ENCODE results near the gene SEMA3C.

The SEMA3C gene

GRCh38 chr7:80775482-80775881 is 143.4 kb downstream of the SEMA3C start:
- Histone ChIP-seq H3K9me3 (ENCODE audit: control insufficient read depth, low read length) (no peaks in the 10 kb centered on the region), H2AFZ (no peak overlapping the region), H3K79me2 (no peaks in the 10 kb centered on the region), H3K27me3 (ENCODE audit: control insufficient read depth, insufficient read depth, low read length) (no peaks in the 10 kb centered on the region), H3K4me1 (no peaks in the 10 kb centered on the region), H3K36me3 (ENCODE audit: control insufficient read depth, insufficient read depth, low read length) (no peaks in the 10 kb centered on the region), H3K27ac (no peak overlapping the region), H3K9ac (no peak overlapping the region), H3K4me3 (ENCODE audit: low read depth, low read length) (no peak overlapping the region), H3K4me2 (ENCODE audit: low read length) (no peak overlapping the region)
- TF ChIP-seq CTCF (IDR thresholded peaks at IDR 0.05), result no peak

GRCh38 chr7:80774843-80775242 is 144.0 kb downstream of the SEMA3C start:
- no peak for TF ChIP-seq CTCF (IDR thresholded peaks at IDR 0.05)
- Histone ChIP-seq H3K79me2 (no peaks in the 10 kb centered on the region), H3K4me3 (ENCODE audit: low read depth, low read length) (no peak overlapping the region), H3K4me2 (ENCODE audit: low read length) (no peak overlapping the region), H3K4me1 (no peaks in the 10 kb centered on the region), H3K9ac (no peak overlapping the region), H3K27ac (no peak overlapping the region), H3K36me3 (ENCODE audit: control insufficient read depth, insufficient read depth, low read length) (no peaks in the 10 kb centered on the region), H3K9me3 (ENCODE audit: control insufficient read depth, low read length) (no peaks in the 10 kb centered on the region), H3K27me3 (ENCODE audit: control insufficient read depth, insufficient read depth, low read length) (no peaks in the 10 kb centered on the region), H2AFZ (no peak overlapping the region)

- H3K27me3 ChIP-seq (ENCODE audit: control insufficient read depth, insufficient read depth, low read length), result no peaks in the 10 kb centered on the region
- H3K4me3 ChIP-seq (ENCODE audit: low read depth, low read length), result no peak overlapping the region
- H3K36me3 ChIP-seq (ENCODE audit: control insufficient read depth, insufficient read depth, low read length), result no peaks in the 10 kb centered on the region
- no peak overlapping the region for H3K9ac ChIP-seq
- no peaks in the 10 kb centered on the region for H3K4me1 ChIP-seq
- no peak overlapping the region for H3K27ac ChIP-seq
- H3K79me2 ChIP-seq, result no peaks in the 10 kb centered on the region
- no peaks in the 10 kb centered on the region for H3K9me3 ChIP-seq (ENCODE audit: control insufficient read depth, low read length)
- no peak overlapping the region for H3K4me2 ChIP-seq (ENCODE audit: low read length)
- H2AFZ ChIP-seq, result no peak overlapping the region
- TF ChIP-seq CTCF (IDR thresholded peaks at IDR 0.05), result no peak
Measured at GRCh38 chr7:80773787-80774508, 144.9 kb downstream of the SEMA3C start.

- Histone ChIP-seq H3K4me3 (ENCODE audit: low read depth, low read length) (no peak overlapping the region), H3K36me3 (ENCODE audit: control insufficient read depth, insufficient read depth, low read length) (no peaks in the 10 kb centered on the region), H3K79me2 (no peaks in the 10 kb centered on the region), H2AFZ (no peak overlapping the region), H3K4me2 (ENCODE audit: low read length) (no peak overlapping the region), H3K27ac (no peak overlapping the region), H3K4me1 (no peaks in the 10 kb centered on the region), H3K9ac (no peak overlapping the region), H3K27me3 (ENCODE audit: control insufficient read depth, insufficient read depth, low read length) (no peaks in the 10 kb centered on the region), H3K9me3 (ENCODE audit: control insufficient read depth, low read length) (no peaks in the 10 kb centered on the region)
- no peak for TF ChIP-seq CTCF (IDR thresholded peaks at IDR 0.05)
Measured at GRCh38 chr7:80772347-80772993, 146.4 kb downstream of the SEMA3C start.

GRCh38 chr7:80771523-80771922 is 147.3 kb downstream of the SEMA3C start:
- no peak overlapping the region for H3K4me3 ChIP-seq (ENCODE audit: low read depth, low read length)
- no peak overlapping the region for H3K4me2 ChIP-seq (ENCODE audit: low read length)
- H3K79me2 ChIP-seq, result no peaks in the 10 kb centered on the region
- H3K4me1 ChIP-seq, result no peaks in the 10 kb centered on the region
- H3K36me3 ChIP-seq (ENCODE audit: control insufficient read depth, insufficient read depth, low read length), result no peaks in the 10 kb centered on the region
- TF ChIP-seq CTCF (IDR thresholded peaks at IDR 0.05), result no peak
- no peaks in the 10 kb centered on the region for H3K27me3 ChIP-seq (ENCODE audit: control insufficient read depth, insufficient read depth, low read length)
- H2AFZ ChIP-seq, result no peak overlapping the region
- H3K27ac ChIP-seq, result no peak overlapping the region
- no peaks in the 10 kb centered on the region for H3K9me3 ChIP-seq (ENCODE audit: control insufficient read depth, low read length)
- H3K9ac ChIP-seq, result no peak overlapping the region

All from parathyroid adenoma (tissue), 2 donors.